Measurements from ENCODE around the gene ANXA4.
"Not testable (repeated sequence)": the region's sequence is repeated elsewhere in the genome, so short reads cannot be mapped to it uniquely, and the experiment has no call there.

The ANXA4 gene

DNA sequence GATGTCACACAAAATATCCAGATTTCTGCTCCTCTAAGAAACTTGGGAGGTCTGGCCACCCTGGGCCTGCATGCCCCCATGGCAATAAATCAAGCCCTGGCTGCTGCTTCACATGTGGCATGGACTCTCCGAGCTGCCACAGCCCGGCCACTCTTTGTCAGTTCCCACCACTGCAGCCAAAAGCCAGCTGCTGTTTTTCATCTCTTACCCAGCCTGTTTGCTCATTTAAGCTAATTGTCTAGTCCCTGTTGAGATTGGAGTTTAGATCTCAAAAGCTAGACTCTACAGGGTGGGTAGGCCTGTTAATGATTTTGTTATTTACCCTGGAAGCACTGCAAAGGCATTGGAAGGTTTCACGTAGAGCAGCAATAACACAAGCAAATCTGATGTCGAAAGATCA, 20.9 kb upstream of the ANXA4 start:
- FAIRE-seq, result no peak

DNA sequence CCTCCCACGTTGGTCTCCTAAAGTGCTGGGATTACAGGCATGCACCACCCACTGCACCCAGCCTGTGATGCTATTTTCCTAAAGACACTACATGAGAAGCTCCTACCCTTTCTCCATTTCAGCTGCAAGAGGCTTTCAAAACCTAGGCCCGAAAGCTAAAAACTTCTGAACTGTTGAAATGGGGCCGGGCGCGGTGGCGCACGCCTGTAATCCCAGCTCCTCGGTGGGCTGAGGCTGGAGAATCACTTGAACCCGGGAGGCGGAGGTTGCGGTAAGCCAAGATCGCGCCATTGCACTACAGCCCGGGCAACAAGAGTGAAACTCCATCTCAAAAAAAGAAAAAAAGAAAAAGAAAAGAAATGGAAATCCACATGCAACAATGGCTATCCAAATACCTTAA, 18.1 kb upstream of the ANXA4 start:
- no peak for FAIRE-seq

DNA sequence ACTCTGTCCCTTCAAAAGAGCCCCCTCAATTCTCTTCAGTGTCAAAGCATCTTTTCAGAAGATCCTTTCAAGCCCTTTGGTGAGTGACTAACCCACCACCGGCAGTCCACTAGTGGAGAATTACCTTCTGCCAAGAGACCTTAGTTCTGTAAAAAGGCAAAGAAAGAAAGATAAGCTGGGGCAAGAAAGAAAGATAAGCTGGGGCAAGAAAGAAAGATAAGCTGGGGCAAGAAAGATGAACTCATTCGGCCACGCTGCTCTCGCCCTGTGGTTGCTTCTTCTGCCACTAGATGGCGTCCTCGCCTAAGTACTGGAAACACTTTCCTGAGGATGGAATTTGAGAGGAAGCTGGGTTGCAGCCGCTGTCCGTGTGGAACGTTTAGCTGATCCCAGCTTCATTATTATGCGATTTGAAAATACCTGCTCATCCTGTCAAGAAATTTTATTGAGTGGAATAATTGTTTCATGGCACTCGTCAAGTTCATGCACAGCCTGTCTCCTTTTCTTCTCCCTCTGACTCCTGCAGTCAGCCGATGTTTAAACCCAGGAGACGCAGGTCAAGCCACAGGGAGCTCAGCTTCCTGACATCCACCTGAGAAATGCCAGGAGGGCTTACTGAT, 17.3 kb upstream of the ANXA4 start:
- peak; percentile 94 for FAIRE-seq

DNA sequence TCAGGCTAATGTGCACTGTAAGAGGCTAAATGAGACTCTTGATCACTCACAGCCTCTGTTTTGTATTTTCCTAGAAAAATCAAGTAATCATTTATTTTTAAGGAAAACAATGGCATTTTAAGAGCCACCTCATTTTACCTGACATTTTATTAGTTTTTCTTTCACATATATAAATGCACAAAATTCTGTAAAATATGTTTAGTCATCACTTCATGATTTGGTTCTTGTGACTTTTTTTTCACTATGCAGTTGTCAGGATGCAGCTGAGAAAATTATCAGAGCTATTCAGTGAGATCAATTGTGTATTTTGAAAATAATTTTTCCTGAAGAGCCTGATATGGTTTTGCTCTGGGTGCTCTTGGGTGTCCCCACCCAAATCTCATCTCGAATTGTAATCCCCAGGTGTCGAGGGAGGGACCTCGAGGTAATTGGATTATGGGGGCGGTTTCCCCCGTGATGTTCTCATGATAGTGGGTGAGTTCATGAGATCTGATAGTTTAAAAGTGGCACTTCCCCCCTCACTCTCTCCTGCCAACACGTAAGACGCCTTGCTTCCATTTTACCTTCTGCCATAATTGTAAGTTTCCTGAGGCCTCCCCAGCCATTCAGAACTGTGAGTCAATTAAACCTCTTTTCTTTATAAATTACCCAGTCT, 16.1 kb upstream of the ANXA4 start:
- FAIRE-seq, result no peak

DNA sequence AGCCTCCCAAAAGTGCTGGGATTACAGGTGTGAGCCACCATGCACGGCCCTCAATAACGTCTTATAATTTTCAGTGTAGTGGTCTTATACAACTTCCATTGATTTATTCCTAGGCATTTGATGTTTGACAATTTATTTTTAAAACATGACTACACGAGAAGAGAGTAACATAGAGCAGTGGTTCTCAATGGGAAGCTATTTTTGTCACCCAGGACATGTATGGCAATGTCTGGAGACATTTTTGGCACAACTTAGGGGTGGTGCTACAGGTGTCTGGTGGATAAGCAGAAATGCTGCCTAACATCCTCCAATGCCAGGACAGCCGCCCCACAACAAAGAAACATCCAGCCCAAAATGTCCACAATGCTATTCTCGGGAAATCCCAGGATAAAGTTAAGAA, 12.7 kb upstream of the ANXA4 start:
- no peak for FAIRE-seq

DNA sequence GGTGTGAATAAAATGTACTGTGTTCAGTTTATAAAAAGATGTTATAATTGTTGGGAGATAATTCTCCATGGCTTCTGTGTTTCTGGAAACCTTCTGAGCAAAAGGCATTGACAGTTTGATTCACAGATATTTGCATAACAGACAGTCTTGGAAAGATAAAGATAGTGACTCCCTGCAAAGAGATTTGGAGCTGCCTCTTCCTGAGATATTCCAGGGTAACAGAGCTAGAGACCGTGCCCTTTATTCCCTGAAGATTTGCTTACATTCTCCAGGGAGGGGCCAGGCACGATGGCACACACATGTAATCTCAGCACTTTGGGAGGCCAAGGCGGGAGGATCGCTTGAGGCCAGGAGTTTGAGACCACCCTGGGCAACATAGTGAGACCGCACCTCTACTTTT, 12.2 kb upstream of the ANXA4 start:
- no peak for FAIRE-seq

DNA sequence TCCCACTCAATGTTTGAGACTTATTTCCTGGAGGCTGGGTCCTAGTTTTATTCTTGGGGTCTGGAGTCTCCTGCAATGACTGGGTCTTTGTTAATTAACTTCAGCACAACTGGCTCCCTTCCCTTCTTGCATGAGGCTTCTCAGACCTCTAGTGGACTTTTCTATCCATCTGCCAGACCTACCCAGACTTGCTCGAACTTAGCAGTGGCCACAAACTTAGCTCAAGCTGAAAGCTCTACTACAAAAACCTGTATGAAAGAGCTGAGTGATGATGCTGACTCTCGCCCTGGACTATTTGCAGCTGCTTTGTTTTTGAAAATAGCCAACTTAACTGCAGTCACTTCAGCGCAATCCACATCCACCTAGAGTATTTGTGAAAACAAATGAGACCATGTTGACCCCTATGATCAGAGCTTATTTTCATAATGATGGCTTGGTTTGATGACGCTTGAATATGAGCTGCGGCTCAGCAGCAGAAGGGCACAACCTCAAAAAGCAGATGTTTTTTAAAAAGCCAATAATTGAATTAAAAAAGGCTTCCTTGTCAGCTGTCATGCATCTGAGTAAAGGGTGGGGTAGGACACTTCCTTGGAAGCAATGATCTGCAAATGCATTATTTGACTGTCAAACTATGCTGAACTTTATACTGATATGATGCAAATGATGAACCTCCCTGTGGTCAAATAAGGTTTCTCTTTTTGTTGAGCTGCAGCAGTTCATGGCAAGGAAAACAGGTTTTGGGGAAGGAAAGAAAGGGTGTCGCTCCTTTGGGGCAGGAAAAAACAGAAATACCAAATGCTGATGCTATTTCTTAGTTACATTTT, 10.6 kb upstream of the ANXA4 start:
- no peak for FAIRE-seq

DNA sequence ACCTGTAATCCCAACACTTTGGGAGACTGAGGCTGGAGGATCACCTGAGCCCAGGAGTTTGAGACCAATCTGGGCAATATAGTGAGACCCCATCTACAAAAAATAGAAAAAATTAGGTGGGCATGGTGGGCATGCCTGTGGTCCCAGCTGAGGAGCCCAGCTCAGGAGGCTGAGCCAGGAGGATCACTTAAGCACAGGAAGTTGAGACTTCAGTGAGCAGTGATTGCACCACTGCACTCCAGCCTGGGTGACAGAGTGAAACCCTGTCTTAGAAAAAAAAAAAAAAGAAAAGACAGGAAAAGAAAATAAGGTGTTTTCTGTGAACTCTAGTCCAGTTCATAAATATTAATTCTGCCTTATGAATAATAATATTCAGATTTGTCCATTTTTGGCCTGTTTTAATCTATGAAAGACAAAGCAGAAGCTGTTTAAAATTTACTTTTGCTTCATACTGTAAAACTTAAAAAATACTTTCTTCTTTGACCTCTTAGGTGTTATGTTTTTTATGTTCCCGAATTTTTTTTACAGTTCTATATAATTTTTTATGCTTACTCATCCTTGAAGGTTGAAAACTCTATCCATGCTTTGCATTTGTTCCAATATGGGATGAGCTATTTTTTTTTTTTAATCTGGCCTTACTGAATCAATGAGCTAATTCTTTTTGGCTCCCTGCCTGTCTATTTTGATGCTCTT, 8.4 kb upstream of the ANXA4 start:
- no peak for FAIRE-seq

DNA sequence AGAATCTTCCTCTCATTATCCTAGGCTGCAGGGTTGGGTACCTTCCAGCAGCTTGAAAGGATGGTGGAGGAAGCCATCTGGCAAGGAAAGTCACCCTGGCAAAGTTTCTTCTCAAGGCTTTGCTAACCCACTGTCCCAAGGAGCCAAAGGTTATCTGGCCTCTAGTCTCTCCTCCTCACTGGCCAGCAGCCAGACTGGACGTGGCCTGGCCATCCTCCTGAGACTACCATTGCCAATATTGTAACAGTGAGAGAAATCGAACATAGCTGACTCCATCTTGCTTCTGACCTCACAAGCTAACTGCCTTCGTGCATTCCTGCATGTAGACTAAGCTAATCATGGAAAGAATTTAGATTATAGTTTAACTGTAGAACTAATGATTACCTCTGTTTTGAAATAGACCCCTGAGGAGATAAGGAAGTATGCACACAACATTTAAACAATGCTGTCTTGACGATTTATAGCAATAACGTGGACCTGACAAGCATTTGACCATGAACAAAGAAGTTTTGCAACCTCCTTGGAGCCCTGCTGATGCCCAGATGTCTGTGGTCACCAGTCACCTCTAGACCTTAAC, 7.8 kb upstream of the ANXA4 start:
- no peak for FAIRE-seq

DNA sequence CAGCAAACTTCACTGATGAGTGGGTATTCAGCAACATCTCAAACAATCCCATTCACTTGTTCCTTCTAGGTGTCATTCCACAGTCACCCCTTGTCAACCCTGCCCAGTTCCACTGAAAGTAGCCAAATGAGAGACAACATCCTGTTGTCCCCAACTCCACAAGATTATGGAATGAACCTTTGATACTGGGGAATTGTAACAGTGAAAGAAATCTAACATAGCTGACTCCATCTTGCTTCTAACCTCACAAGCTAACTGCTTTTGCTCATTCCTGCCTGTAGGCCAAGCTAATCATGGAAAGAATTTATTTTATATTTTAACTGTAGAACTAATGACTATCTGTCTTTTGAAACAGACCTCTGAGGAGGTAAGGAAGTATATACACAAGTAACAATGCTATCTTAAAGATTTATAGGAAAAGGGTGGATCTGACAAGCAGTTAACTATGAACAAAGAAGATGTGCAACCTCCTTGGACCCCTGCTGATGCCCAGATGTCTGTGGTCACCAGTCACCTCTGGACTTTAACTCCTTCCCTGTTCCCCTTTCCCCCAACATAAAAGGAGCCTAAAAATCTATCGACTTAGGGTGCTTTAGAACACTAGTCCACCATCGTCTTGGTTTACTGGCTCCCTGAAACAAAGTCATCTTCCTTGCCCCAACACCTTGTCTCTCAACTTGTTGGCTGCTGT, 6.9 kb upstream of the ANXA4 start:
- no peak for FAIRE-seq

DNA sequence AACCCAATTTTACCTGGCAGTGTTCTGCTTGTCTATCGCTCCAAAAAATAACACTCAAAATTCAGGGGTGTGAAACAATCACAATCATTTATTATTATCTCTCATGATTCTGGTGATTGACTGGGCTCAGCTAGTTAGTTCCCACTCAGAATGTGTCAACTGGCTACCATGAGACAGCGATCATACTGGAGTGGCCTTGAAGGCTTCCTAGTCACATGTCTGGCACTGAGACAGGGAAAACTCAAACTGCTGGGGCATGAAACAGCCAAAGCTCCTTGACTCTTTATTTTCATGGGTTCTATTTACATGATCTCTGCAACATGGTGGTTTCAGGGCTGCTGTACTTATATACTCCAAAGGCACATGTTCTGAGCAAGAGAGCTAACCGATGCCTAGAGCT, 6.2 kb upstream of the ANXA4 start:
- no peak for FAIRE-seq

DNA sequence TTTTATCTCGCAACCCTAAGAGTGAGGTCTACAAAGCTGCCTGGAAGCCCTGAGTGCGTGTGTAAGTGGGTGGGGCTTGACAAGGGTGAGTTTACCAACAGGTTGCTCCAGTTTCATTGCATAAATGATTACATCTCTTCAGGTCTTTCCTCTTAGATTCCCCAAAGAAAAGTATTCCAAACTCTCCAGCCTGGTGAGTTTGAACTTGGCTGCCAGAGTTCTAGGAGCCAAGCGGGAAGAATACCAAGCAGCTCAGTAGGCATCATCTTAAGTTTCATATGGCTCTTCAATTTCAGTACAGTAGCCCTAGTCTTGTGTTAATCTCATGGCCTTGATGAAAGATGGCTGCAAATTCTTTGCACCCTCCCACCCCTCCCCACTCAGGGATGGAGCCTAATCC, 3.8 kb upstream of the ANXA4 start:
- FAIRE-seq, result not testable (repeated sequence)

DNA sequence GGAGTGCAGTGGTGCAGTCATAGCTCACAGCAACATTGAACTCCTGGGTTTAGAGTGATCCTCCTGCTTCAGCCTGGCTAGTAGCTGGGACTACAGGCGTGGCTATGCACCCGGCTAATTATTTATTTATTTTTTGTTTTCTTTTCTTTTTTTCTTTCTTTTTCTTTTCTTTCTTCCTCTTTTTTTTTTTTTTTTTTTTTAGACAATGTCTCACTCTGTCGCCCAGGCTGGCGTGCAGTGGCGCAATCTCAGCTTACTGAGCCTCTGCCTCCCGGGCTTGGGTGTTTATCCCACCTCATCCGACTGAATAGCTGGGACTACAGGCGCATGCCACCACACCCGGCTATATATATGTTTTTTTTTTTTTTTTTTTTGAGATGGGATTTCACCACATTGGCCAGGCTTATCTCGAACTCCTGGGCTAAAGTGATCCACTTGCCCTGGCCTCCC, 1.4 kb upstream of the ANXA4 start:
- FAIRE-seq, result no peak

DNA sequence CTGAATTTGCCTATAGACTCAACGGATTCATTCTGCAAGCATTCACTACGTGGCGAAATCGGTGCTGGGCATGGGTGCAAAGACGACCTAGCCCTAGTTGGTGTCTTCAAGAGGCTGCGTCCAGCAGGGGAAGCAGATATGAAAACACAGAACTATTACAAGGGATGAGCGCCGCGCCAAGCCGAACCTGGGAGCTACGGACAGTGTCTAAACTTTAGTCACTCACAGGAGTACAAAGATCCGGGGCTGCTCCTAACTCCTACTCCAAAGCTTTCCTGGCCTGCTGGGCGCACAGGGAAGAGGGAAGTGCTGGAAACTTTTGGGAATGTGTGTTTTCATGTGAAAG, 732 bp upstream of the ANXA4 start:
- no peak for FAIRE-seq

DNA sequence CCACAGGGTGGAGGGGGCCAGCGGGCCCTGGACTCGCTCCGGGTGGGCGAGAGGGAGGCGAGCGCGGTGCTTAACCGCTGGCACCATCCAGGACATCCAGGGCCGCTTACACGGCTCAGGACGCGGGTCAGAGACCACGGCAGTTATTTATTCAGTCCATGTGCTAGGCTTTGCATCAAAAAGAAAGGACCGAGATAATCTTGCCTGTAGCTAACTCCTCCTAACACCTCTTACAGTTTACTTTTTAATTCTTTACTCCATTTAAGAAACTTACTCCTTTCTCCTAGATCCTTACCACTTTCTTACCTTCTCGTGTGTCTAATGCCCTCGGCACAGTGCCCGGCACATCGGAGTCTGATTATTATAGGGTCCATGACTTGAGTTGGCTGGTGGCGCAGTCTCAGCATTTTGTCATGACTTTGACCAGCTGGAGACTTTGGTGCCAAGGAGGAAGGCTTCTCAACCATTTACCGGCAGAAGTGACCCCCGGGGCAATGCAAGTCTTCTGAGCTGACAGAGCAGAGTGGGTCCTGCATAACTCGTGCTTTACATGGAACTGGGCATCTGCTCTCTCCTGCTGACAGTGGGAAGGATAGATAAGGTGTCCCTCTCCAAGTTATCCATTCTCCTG, 503 bp downstream of the ANXA4 start:
- FAIRE-seq, result no peak

DNA sequence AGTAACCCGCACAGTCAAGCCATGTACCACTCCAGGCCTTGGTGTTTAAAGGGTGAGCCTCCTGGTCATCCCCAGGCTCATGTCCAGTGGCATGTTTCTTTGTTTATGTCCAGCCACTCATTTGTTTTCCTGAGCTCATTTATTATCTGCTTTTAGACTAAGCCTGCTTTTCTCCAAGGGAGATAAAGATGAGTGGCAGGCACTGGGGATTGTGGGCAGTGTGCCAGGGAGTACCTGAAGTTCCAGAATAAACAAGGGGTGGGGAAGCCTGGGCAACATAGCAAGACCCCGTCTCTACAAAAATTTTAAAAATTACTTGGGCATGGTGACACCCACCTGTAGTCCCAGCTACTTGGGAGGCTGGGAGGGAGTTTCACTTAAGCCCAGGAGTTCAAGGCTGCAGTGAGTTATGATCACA, 1.9 kb downstream of the ANXA4 start:
- FAIRE-seq, result no peak

DNA sequence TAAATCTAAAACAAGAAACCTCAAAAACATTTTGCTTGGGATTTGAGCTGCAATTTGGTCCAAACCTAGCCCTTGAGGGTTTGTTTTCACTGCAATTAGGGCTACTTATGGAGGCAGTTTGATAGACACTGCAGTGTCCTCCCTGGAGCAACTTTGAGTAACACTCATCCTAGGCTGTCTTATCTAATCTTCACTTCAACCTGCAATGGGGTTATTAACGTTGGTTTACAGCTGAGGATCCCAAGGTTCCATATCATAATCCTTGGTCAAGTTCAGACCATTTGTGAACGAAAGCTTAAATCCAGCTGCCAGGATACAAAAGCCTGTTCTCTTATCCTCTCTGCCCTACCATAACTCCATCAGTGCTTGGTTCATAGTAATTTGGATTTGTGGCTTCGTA, 2.5 kb downstream of the ANXA4 start:
- FAIRE-seq, result no peak

DNA sequence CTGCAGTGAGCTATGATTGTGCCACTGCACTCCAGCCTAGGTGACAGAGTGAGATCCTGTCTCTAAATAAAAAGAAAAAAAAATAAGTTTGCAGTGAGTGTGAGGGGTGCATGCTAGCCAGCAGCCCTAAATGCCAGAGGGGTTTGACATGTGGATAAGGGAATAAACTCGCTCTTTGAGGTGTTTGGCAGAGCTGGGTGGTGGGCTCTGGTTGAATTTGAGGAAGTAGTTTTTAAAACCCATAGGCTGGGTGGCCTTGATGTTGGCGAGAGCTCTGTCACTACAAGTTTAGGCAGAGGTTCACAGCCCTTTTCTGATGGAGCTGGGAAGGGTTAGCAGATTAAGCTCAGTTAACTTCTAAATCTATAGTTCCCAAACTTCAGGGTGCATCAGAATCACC, 3.1 kb downstream of the ANXA4 start:
- no peak for FAIRE-seq

DNA sequence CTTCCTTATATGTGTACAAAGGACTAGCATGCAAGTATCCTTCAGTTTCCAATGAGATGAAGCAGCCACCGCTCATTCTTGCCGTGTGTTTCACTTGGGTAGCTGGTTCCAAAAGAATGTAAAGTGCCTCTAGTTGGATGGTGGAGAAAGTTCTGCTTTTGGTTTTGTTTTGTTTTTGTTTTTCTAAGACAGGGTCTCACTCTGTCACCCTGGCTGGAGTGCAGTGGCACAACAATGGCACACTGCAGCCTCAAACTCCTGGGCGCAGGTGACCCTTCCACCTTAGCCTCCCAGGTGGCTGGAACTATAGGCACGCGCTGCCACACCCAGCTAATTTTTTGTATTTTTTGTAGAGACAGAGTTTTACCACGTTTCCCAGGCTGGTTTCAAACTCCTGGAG, 8.3 kb downstream of the ANXA4 start:
- FAIRE-seq, result no peak

DNA sequence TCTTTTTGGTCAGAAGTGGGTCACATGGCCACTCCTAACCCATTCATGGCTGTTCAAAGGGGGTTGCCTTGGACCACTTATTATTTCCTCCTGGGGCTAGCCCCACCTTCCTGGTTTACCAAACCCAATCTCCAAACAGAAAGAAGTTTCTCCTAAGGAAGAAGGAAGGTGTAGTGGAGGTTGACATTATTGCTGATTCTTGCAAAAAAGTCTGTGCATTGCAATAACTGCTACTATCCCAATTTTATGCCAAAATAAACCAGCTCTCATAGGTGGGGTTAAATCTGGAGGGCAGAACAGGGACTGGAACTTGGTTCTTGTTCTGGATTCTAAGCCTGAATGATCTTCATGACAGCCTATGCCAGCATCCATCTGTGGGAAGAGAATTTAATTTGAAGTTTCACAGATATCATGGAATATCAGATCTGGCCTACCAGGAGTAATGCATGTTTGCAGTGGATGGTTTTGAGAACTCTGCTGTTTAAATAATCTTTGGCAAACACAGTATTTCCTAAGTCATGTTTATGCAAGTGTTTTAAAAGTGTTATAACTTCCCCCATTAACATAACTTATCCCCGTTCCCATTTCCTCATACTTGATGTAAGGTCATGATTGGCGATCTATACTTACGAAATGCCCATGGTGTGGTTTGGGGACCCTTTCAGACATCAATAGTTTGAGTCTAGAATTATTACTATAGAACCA, 11.9 kb downstream of the ANXA4 start:
- FAIRE-seq, result no peak

DNA sequence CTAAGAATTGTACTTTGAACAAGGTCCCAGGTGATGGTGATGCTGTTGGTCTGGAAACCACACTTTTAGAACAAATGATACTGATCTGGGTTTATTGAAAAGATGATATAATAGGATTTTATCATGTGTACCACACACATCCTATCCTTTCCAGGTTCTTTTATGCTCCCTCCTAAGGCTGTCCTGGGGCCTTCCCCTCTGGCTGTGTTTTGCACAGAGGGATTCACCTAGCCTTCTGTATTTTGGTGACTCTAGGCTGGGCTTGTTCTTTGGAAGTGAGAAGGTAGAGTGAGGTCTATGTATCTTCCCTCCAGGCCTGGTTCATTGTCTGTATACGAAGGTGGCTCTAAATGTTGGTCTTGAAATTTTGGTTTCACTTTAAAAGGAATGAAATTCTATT, 12.7 kb downstream of the ANXA4 start:
- FAIRE-seq, result no peak
